GM12878 (cell line): ENCODE data around the gene RIT1. TPM values are rescaled to one million over a fixed set of nuclear protein-coding genes. Genes with fewer than 3 reads are reported as not detected.
A peak's percentile ranks its signal among the peaks of the same experiment; 100 is the strongest.

Experiments
- ATAC-seq: fragments of 200-7000 bp; cut with Tn5 transposase; 3 replicates; pipeline ENCODE4 v1.9.1; 2020; ENCODE audit warnings: mild to moderate bottlenecking, moderate library complexity
- BruUV-seq: library from RNA; stranded (reverse); fragments of 400-500 nt; replicated peaks from 2 replicates; lab custom pipeline; 2021; lab: Mats Ljungman, UMichigan
- CTCF ChIA-PET: fragments of 300-600 bp; sonication (Branson Sonifier 250); formaldehyde crosslinking; extraction: SDS; loops from one replicate; lab custom pipeline; 2021; ENCODE audit warnings: inconsistent platforms; lab: Yijun Ruan, JAX
- POLR2A ChIA-PET: fragments of 350-600 bp; formaldehyde crosslinking; extraction: SDS; loops from one replicate; lab custom pipeline; 2021; ENCODE audit warnings: inconsistent platforms; lab: Charles Lee
- RAD21 ChIA-PET: fragments of 300-600 bp; sonication (Branson Sonifier 250); formaldehyde crosslinking; loops from one replicate; lab custom pipeline; 2023; ENCODE audit warnings: antibody characterized with exemption; ENCODE audit not compliant: unreplicated experiment; lab: Charles Lee
- SMC1A ChIA-PET: fragments of 300-600 bp; sonication (Branson Sonifier 250); formaldehyde crosslinking; loops from one replicate; lab custom pipeline; 2023; ENCODE audit not compliant: unreplicated experiment, uncharacterized antibody; lab: Charles Lee
- DNase-seq: peaks from one replicate; pipeline ENCODE4 v3.0.0-alpha.2; 2011; ENCODE audit warnings: low read depth, low spot score
- FAIRE-seq: peaks from 3 replicates; lab custom pipeline; 2011; peaks lifted over from hg19 to GRCh38; lab: Jason Lieb, UNC
- H2AFZ ChIP-seq: 2 replicates; pipeline ENCODE4 v1.6.0; 2011; ENCODE audit warnings: low read depth, low read length, control low read depth; ENCODE audit not compliant: control insufficient read depth
- H3K27ac ChIP-seq: 2 replicates; pipeline ENCODE4 v1.5.1; 2011; ENCODE audit warnings: control low read depth; ENCODE audit not compliant: control insufficient read depth, insufficient read depth
- H3K27me3 ChIP-seq, 2 experiments: replicated peaks in 1 of 2; 2 replicates each; pipeline versions ENCODE4 v1.6.0 to v1.6.1; 2011; ENCODE audit warnings: low read length in 1 of 2; ENCODE audit not compliant: control insufficient read depth in 2 of 2, insufficient read depth in 2 of 2
- H3K36me3 ChIP-seq, 2 experiments: 2 replicates each; pipeline ENCODE4 v1.5.1; 2011; ENCODE audit warnings: low read length in 1 of 2; ENCODE audit not compliant: control insufficient read depth in 2 of 2, insufficient read depth in 2 of 2
- H3K4me1 ChIP-seq: 2 replicates; pipeline ENCODE4 v1.6.1; 2011; ENCODE audit warnings: mild to moderate bottlenecking, low read length, moderate library complexity, mixed read lengths; ENCODE audit not compliant: control insufficient read depth, insufficient read depth
- H3K4me2 ChIP-seq: 2 replicates; pipeline ENCODE4 v1.6.0; 2011; ENCODE audit warnings: control low read depth; ENCODE audit not compliant: control insufficient read depth, insufficient read depth
- H3K4me3 ChIP-seq: fragments of 200-600 bp; sonication (generic); 2 replicates; pipeline ENCODE4 v1.5.1; 2016
- H3K79me2 ChIP-seq: 2 replicates; pipeline ENCODE4 v1.6.0; 2011; ENCODE audit warnings: low read length; ENCODE audit not compliant: control insufficient read depth, insufficient read depth
- H3K9ac ChIP-seq: 2 replicates; pipeline ENCODE4 v1.8.0; 2011; ENCODE audit warnings: low read length, control low read depth, mixed read lengths; ENCODE audit not compliant: control insufficient read depth, insufficient read depth
- H3K9me3 ChIP-seq: replicated peaks from 3 replicates; pipeline ENCODE4 v1.5.1; 2011; ENCODE audit warnings: mild to moderate bottlenecking, low read length; ENCODE audit not compliant: control insufficient read depth, insufficient read depth
- H4K20me1 ChIP-seq: 2 replicates; pipeline ENCODE4 v1.6.0; 2011; ENCODE audit not compliant: control insufficient read depth, insufficient read depth
- ATF7 ChIP-seq: fragments of 450-650 bp; IDR thresholded peaks from 2 replicates; pipeline ENCODE4 v1.6.1; 2016; ENCODE audit warnings: low read depth, mild to moderate bottlenecking
- BHLHE40 ChIP-seq, 2 experiments: fragments of 450-650 bp in 1 of 2; IDR thresholded peaks; 2 replicates each; pipeline ENCODE4 v1.6.1; 2011 to 2017; ENCODE audit warnings: low read depth in 2 of 2, borderline replicate concordance in 1 of 2, improper control_type of control experiment in 1 of 2, low read length in 1 of 2, mild to moderate bottlenecking in 1 of 2
- CTCF ChIP-seq, 3 experiments: IDR thresholded peaks in 2 of 3; conservative IDR thresholded peaks in 1 of 3; 2 replicates each; pipeline ENCODE4 v1.5.1; 2011; ENCODE audit warnings: low read depth in 3 of 3, low read length in 3 of 3, mild to moderate bottlenecking in 3 of 3, control low read depth in 2 of 3, moderate library complexity in 2 of 3, inconsistent platforms in 1 of 3, mixed read lengths in 1 of 3; ENCODE audit not compliant: control insufficient read depth in 2 of 3, insufficient read depth in 1 of 3; ENCODE audit errors: extremely low read depth in 1 of 3
- DPF2 ChIP-seq: fragments of 450-650 bp; IDR thresholded peaks from 2 replicates; pipeline ENCODE4 v1.6.1; 2017; ENCODE audit warnings: mild to moderate bottlenecking
- FOXM1 ChIP-seq: IDR thresholded peaks from 2 replicates; pipeline ENCODE4 v1.6.1; 2012; ENCODE audit warnings: low read depth, mild to moderate bottlenecking, inconsistent platforms, low read length, moderate library complexity
- IKZF2 ChIP-seq, 2 experiments: fragments of 450-650 bp; IDR thresholded peaks; 2 replicates each; pipeline ENCODE4 v1.6.1; 2017; ENCODE audit warnings: mild to moderate bottlenecking in 2 of 2, moderate library complexity in 2 of 2
- KAT2A ChIP-seq: conservative IDR thresholded peaks from 2 replicates; pipeline ENCODE4 v1.6.1; 2011; ENCODE audit warnings: low read depth, low read length; ENCODE audit not compliant: control insufficient read depth
- KLF5 ChIP-seq: fragments of 450-650 bp; IDR thresholded peaks from 2 replicates; pipeline ENCODE4 v1.6.1; 2014; ENCODE audit warnings: mild to moderate bottlenecking; ENCODE audit not compliant: partially characterized antibody
- MXI1 ChIP-seq: fragments of 150-350 bp; IDR thresholded peaks from 2 replicates; pipeline ENCODE4 v1.6.1; 2011; ENCODE audit warnings: low read depth, mild to moderate bottlenecking, inconsistent platforms, low read length, improper control_type of control experiment
- RAD21 ChIP-seq: IDR thresholded peaks from 2 replicates; pipeline ENCODE4 v1.6.1; 2011; ENCODE audit warnings: mild to moderate bottlenecking, low read depth, low read length, moderate library complexity; ENCODE audit not compliant: insufficient read depth
- RELB ChIP-seq: fragments of 450-650 bp; IDR thresholded peaks from 2 replicates; pipeline ENCODE4 v1.6.1; 2017; ENCODE audit warnings: low read depth, mild to moderate bottlenecking, moderate library complexity
- SIX5 ChIP-seq: IDR thresholded peaks from 2 replicates; pipeline ENCODE4 v1.6.1; 2011; ENCODE audit warnings: mild to moderate bottlenecking, low read depth, low read length, moderate library complexity; ENCODE audit not compliant: severe bottlenecking
- SKIL ChIP-seq: fragments of 450-650 bp; IDR thresholded peaks from 2 replicates; pipeline ENCODE4 v1.6.1; 2017; ENCODE audit warnings: mild to moderate bottlenecking, low read depth, inconsistent platforms; ENCODE audit not compliant: poor library complexity, severe bottlenecking
- SMC3 ChIP-seq: IDR thresholded peaks from 2 replicates; pipeline ENCODE4 v1.6.1; 2011; ENCODE audit warnings: low read length, improper control_type of control experiment, borderline replicate concordance
- SREBF1 ChIP-seq: IDR thresholded peaks from 2 replicates; pipeline ENCODE4 v1.6.1; 2012; ENCODE audit warnings: mild to moderate bottlenecking, low read length
- YY1 ChIP-seq: IDR thresholded peaks from 2 replicates; pipeline ENCODE4 v1.6.1; 2011; ENCODE audit warnings: low read depth, mild to moderate bottlenecking, low read length
- ZSCAN29 ChIP-seq: fragments of 450-650 bp; IDR thresholded peaks from 2 replicates; pipeline ENCODE4 v1.6.1; 2017; ENCODE audit warnings: mild to moderate bottlenecking, moderate library complexity
- WGBS: methylation state at CpG from one replicate; pipeline ENCODE4 v1.1.6; 2016; ENCODE audit warnings: low lambda C conversion rate; ENCODE audit not compliant: insufficient replicate concordance, insufficient coverage; ENCODE audit errors: missing lambda C conversion rate; 5-methylcytosine and 5-hydroxymethylcytosine counted together
- in situ Hi-C: fragments of 300-500 bp; cut with MboI; formaldehyde crosslinking; loops from 9 replicates; pipeline ENCODE4 v1.14.3; 2018; ENCODE audit warnings: mixed read lengths
- intact Hi-C: fragments of 100-400 bp; cut with micrococcal nuclease; formaldehyde crosslinking; loops from one replicate; pipeline ENCODE4 v1.14.2; 2022; ENCODE audit not compliant: unreplicated experiment
- polyA plus RNA-seq, 11 experiments: library from polyadenylated mRNA; depleted of rRNA in 4 of 11; unstranded in 6 of 11; stranded (reverse) in 5 of 11; fragments of >200 nt; fragmentation: Nextera tagmentation in 4 of 11; fragmentation: Illumina TruSeq in 1 of 11; extraction: Ambion mirVana in 4 of 11; extraction: Trizol in 1 of 11; gene quantifications; 1 replicate in 1 of 11; 2 replicates in 10 of 11; pipeline versions ENCODE4 v1.2.1 to v1.2.3, GENCODE V29; 2011 to 2016; ENCODE audit warnings: inconsistent platforms in 2 of 11, missing spikeins in 2 of 11, low read depth in 1 of 11
- total RNA-seq, 4 experiments: library from RNA; depleted of rRNA in 3 of 4; stranded (reverse); fragments of >200 nt in 3 of 4; fragmentation: Illumina TruSeq in 1 of 4; extraction: Trizol in 1 of 4; gene quantifications; 2 replicates each; pipeline versions ENCODE4 v1.2.1 to v1.2.3, GENCODE V29; 2013 to 2021

Gene RIT1
- total and polyA plus RNA-seq, 10 of the 15 experiments (the other 5 are each of a cell fraction or from before 2014, with no cell fraction given), result 6.8 to 61.5 (median 13.7) TPM

- H3K4me1 ChIP-seq, result peaks cover 32% of the 10 kb centered on the region
- no peak overlapping the region for H3K4me2 ChIP-seq
- ChIA-PET RAD21 (interaction anchor here (0.6 to 6.3 kb wide), 30 partner anchors 8 to 218 kb away, joined by 3 to 214 read pairs (median 5); partner anchors contain the start of genes ARHGEF2, GON4L, LAMTOR2 and RAB25), POLR2A (interaction anchor here (0.5 to 10.8 kb wide), 11 partner anchors 8 to 130 kb away, joined by 3 to 273 read pairs (median 4); partner anchors contain the start of gene ARHGEF2), SMC1A (interaction anchor here (0.6 to 5.7 kb wide), 32 partner anchors 10 to 344 kb away, joined by 3 to 229 read pairs (median 4); partner anchors contain the start of genes ARHGEF2, SMG5, SSR2 and SYT11), CTCF (interaction anchor here (0.6 to 5.7 kb wide), 27 partner anchors 8 to 345 kb away, joined by 3 to 227 read pairs (median 6); partner anchors contain the start of genes ARHGEF2, SMG5, SSR2 and UBQLN4)
- 5% methylated on average over 1 of the region's 1 CpG for WGBS
- FAIRE-seq, result peak; percentile 94
- no peak overlapping the region for H3K27ac ChIP-seq
- in situ Hi-C loops (loop anchor here (5.0 kb wide), 1 partner anchor 54 kb away; no protein-coding TSS in a partner anchor), intact Hi-C loops (loop anchor here (1.0 to 2.0 kb wide), 4 partner anchors 41 to 129 kb away; partner anchors contain the start of genes ARHGEF2 and LAMTOR2)
- DNase-seq, result peak; percentile 50
- H3K4me3 ChIP-seq, result no peak overlapping the region
- peak; percentile 35 for ATAC-seq
- H3K79me2 ChIP-seq, result peaks cover 14% of the 10 kb centered on the region
- H3K27me3 ChIP-seq, result no peaks in the 10 kb centered on the region
- H2AFZ ChIP-seq, result peak overlapping the region; percentile 6; the same call in 1 of the 2 replicates
- H3K9ac ChIP-seq, result no peak overlapping the region
- BruUV-seq, result no TSS peak
- H3K9me3 ChIP-seq, result no peaks in the 10 kb centered on the region
- H4K20me1 ChIP-seq, result no peaks in the 10 kb centered on the region
- H3K36me3 ChIP-seq, result no peaks in the 10 kb centered on the region
- peak; percentile 31; the same call in 1 of the 2 replicates for TF ChIP-seq MXI1
- peak; percentile 76 to 88 (median 82) for TF ChIP-seq CTCF (IDR thresholded peaks at IDR 0.05 in 2 of 3, conservative IDR thresholded peaks at IDR 0.05 in 1 of 3; ENCODE audit: control insufficient read depth in 2 of 3, extremely low read depth in 1 of 3, insufficient read depth in 1 of 3, low read depth in 3 of 3, low read length in 3 of 3)
- no peak for TF ChIP-seq ZSCAN29
- no peak for TF ChIP-seq KLF5
- TF ChIP-seq IKZF2 (IDR thresholded peaks at IDR 0.05), result peak; percentile 65 to 69
- TF ChIP-seq FOXM1, result no peak
- TF ChIP-seq SMC3, result peak; percentile 99
- TF ChIP-seq KAT2A, result no peak
- TF ChIP-seq SKIL, result peak; percentile 32
- TF ChIP-seq ATF7, result peak; percentile 65; the same call in 1 of the 2 replicates
- TF ChIP-seq DPF2, result no peak
- TF ChIP-seq RELB, result peak; percentile 42; the same call in 1 of the 2 replicates
- TF ChIP-seq SREBF1, result no peak
- TF ChIP-seq SIX5, result no peak
- 0 out of 4 replicates have a peak, but pooled peaks of 1 of the 2 experiments have one; percentile 8 for TF ChIP-seq BHLHE40 (IDR thresholded peaks at IDR 0.05; ENCODE audit: borderline replicate concordance in 1 of 2, low read depth in 2 of 2, low read length in 1 of 2)
- peak; percentile 99 for TF ChIP-seq RAD21
- TF ChIP-seq YY1, result peak; percentile 69; the same call in 1 of the 2 replicates
Observed at GRCh38 chr1:155938220-155938627, 27.1 kb upstream of the RIT1 start.
